ENCODE data around the gene WFIKKN1.

DNA sequence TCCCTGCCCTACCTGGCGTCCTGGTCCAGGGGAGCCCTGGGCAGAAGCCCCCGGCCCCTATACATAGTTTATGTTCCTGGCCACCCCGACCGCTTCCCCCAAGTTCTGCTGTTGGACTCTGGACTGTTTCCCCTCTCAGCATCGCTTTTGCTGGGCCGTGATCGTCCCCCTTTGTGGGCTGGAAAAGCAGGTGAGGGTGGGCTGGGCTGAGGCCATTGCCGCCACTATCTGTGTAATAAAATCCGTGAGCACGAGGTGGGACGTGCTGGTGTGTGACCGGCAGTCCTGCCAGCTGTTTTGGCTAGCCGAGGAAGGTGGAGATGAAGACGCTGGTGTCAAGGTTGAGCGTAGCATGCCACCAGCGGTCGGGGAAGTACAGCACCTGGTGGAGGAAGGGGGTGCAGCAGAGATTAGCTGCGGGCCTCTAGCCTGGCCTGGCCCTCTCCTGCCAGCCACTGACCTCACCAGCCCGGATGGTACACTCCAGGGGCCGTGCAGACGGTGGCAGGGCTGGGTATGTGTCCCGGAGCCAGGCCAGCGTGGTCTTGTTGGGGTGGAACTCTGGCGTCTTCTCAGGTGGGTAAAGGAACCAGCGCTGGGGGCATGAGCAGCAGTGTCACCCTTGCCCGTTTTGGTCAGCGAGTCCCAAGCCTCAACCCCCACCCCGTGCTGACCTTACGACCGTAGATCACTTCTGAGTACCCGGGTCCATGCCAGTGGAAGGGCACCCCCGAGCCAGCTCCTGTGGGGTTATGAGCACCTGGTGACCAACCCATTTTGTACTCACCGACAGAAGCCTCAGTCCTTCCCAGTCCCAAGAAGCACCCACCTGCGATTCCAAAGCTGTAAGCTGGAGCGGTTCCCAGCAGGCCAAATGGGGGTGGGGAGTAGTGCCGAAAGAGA lies 52.0 kb downstream of the WFIKKN1 start:
- no peak for TF ChIP-seq EZH2phosphoT487 (IDR thresholded peaks at IDR 0.05; ENCODE audit: borderline replicate concordance, low read length)
- TF ChIP-seq, protein P1, sequence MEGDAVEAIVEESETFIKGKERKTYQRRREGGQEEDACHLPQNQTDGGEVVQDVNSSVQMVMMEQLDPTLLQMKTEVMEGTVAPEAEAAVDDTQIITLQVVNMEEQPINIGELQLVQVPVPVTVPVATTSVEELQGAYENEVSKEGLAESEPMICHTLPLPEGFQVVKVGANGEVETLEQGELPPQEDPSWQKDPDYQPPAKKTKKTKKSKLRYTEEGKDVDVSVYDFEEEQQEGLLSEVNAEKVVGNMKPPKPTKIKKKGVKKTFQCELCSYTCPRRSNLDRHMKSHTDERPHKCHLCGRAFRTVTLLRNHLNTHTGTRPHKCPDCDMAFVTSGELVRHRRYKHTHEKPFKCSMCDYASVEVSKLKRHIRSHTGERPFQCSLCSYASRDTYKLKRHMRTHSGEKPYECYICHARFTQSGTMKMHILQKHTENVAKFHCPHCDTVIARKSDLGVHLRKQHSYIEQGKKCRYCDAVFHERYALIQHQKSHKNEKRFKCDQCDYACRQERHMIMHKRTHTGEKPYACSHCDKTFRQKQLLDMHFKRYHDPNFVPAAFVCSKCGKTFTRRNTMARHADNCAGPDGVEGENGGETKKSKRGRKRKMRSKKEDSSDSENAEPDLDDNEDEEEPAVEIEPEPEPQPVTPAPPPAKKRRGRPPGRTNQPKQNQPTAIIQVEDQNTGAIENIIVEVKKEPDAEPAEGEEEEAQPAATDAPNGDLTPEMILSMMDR (conservative IDR thresholded peaks at IDR 0.05; ENCODE audit: low read depth, low read length): no peak
